ENCODE data around the gene STK32B. TPM values are rescaled to one million over a fixed set of nuclear protein-coding genes. Genes with fewer than 3 reads are reported as not detected.
"Not testable (repeated sequence)": the region's sequence is repeated elsewhere in the genome, so short reads cannot be mapped to it uniquely, and the experiment has no call there.

The STK32B gene
- total RNA-seq, 3 donors from 2014 or later, result 2.2 to 5.0 (median 4.6) TPM

DNA sequence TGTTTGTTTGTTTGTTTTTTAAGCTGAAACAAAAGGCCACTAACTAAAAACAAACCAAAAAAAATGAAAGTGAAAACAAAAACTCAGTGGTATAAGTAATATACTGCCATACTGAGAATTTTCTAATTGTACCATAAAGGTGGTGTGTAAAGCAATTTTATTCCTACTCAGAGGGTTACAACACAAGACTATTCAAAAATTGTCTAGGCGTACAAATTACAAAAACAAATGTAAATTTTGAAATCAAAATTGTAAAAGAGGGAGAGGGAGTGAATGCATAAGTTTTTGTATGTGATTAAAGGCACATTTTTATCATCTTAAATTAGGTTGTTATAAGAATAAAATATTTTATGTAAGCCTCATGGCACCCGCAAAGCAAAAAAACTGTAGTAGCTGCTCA is 232.6 kb downstream of the STK32B start:
- H3K27ac ChIP-seq, result no peak overlapping the region
- TF ChIP-seq, protein P1, sequence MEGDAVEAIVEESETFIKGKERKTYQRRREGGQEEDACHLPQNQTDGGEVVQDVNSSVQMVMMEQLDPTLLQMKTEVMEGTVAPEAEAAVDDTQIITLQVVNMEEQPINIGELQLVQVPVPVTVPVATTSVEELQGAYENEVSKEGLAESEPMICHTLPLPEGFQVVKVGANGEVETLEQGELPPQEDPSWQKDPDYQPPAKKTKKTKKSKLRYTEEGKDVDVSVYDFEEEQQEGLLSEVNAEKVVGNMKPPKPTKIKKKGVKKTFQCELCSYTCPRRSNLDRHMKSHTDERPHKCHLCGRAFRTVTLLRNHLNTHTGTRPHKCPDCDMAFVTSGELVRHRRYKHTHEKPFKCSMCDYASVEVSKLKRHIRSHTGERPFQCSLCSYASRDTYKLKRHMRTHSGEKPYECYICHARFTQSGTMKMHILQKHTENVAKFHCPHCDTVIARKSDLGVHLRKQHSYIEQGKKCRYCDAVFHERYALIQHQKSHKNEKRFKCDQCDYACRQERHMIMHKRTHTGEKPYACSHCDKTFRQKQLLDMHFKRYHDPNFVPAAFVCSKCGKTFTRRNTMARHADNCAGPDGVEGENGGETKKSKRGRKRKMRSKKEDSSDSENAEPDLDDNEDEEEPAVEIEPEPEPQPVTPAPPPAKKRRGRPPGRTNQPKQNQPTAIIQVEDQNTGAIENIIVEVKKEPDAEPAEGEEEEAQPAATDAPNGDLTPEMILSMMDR (IDR thresholded peaks at IDR 0.05), result no peak
- TF ChIP-seq POLR2A (IDR thresholded peaks at IDR 0.05) (no peak), POLR2AphosphoS5 (IDR thresholded peaks at IDR 0.05) (no peak)
- no peaks in the 10 kb centered on the region for H3K36me3 ChIP-seq

DNA sequence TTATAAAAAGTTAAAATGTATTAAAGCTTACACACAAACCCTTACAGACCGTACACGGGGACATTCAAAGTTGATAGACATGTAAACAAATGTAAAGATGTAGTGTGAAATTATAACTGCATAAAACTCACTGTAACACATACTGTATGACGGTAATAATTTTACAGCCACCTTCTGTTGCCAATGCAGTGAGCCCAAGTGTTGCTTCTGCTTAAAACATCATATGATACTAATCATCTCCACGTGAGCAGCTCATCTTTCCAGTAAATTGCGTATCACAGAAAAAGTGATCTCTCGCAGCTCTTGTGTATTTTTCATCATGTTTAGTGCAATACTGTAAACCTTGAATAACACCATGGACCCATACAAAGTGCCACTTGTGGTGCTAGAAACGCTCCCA is 233.2 kb downstream of the STK32B start:
- Histone ChIP-seq H3K4me3 (no peak overlapping the region), H3K27ac (no peak overlapping the region), H3K4me1 (no peaks in the 10 kb centered on the region), H3K9me3 (no peaks in the 10 kb centered on the region), H3K27me3 (no peaks in the 10 kb centered on the region), H3K36me3 (no peaks in the 10 kb centered on the region)
- intact Hi-C loops (cut with DNase I; ENCODE audit: low total_unique reads), result no loop called here
- TF ChIP-seq, protein P1 (IDR thresholded peaks at IDR 0.05), result no peak
- TF ChIP-seq POLR2AphosphoS5 (IDR thresholded peaks at IDR 0.05) (no peak), POLR2A (IDR thresholded peaks at IDR 0.05) (no peak)
- no peak for DNase-seq (ENCODE audit: low spot score in 2 of 2)

More for the DNA sequence above, 232.6 kb downstream of the STK32B start:
- no peaks in the 10 kb centered on the region for H3K4me1 ChIP-seq
- no peaks in the 10 kb centered on the region for H3K27me3 ChIP-seq
- H3K9me3 ChIP-seq, result no peaks in the 10 kb centered on the region
- intact Hi-C loops (cut with DNase I; ENCODE audit: low total_unique reads), result no loop called here
- DNase-seq (ENCODE audit: low spot score in 2 of 2), result no peak
- no peak overlapping the region for H3K4me3 ChIP-seq

- H3K36me3 ChIP-seq, result no peaks in the 10 kb centered on the region
- no peak for DNase-seq (ENCODE audit: low spot score in 2 of 2)
- no peak for TF ChIP-seq POLR2AphosphoS5 (IDR thresholded peaks at IDR 0.05)
- no peak for TF ChIP-seq POLR2A (IDR thresholded peaks at IDR 0.05)
- TF ChIP-seq, protein P1 (IDR thresholded peaks at IDR 0.05), result no peak
- intact Hi-C loops (cut with DNase I; ENCODE audit: low total_unique reads), result no loop called here
- no peaks in the 10 kb centered on the region for H3K27me3 ChIP-seq
- H3K4me1 ChIP-seq, result no peaks in the 10 kb centered on the region
- H3K9me3 ChIP-seq, result no peaks in the 10 kb centered on the region
- no peak overlapping the region for H3K4me3 ChIP-seq
- H3K27ac ChIP-seq, result no peak overlapping the region
Measured at GRCh38 chr4:5292101-5292500, 240.8 kb downstream of the STK32B start.

GRCh38 chr4:5298000-5298787 is 246.9 kb downstream of the STK32B start:
- H3K27me3 ChIP-seq; intact Hi-C loops (cut with DNase I; ENCODE audit: low total_unique reads); H3K4me1 ChIP-seq; H3K36me3 ChIP-seq; DNase-seq (ENCODE audit: low spot score in 2 of 2); H3K27ac ChIP-seq; H3K4me3 ChIP-seq; H3K9me3 ChIP-seq: not testable (repeated sequence)

DNA sequence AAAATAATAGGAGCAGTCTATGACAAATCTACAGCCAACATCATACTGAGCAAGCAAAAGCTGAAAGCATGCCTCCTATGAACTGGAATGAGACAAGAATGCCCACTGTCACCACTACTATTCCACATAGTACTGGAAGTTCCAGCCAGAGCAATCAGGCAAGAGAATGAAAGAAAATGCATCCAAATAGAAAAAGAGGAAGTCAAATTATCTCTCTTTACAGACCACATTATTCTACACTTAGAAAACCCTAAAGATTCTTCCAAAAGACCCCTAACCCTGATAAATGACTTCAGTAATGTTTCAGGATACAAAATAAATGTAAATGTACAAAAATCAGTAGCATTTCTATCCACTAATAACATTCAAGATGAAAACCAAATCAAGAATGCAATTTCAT is 249.0 kb downstream of the STK32B start:
- H3K27me3 ChIP-seq, result no peaks in the 10 kb centered on the region
- intact Hi-C loops (cut with DNase I; ENCODE audit: low total_unique reads), result no loop called here
- H3K4me3 ChIP-seq, result no peak overlapping the region
- no peak for DNase-seq (ENCODE audit: low spot score in 2 of 2)
- TF ChIP-seq, protein P1 (IDR thresholded peaks at IDR 0.05), result no peak
- TF ChIP-seq POLR2A (IDR thresholded peaks at IDR 0.05), result no peak
- no peak for TF ChIP-seq POLR2AphosphoS5 (IDR thresholded peaks at IDR 0.05)
- no peaks in the 10 kb centered on the region for H3K36me3 ChIP-seq
- no peaks in the 10 kb centered on the region for H3K9me3 ChIP-seq
- H3K27ac ChIP-seq, result no peak overlapping the region
- H3K4me1 ChIP-seq, result no peaks in the 10 kb centered on the region
